GM12874 (cell line): ENCODE results near the gene SOX18.

Source experiments
- CTCF ChIP-seq: IDR thresholded peaks from 2 replicates; pipeline ENCODE4 v1.5.1; 2011; ENCODE audit warnings: low read depth, mild to moderate bottlenecking, control low read depth, low read length, moderate library complexity; ENCODE audit not compliant: insufficient read depth

The SOX18 gene

DNA sequence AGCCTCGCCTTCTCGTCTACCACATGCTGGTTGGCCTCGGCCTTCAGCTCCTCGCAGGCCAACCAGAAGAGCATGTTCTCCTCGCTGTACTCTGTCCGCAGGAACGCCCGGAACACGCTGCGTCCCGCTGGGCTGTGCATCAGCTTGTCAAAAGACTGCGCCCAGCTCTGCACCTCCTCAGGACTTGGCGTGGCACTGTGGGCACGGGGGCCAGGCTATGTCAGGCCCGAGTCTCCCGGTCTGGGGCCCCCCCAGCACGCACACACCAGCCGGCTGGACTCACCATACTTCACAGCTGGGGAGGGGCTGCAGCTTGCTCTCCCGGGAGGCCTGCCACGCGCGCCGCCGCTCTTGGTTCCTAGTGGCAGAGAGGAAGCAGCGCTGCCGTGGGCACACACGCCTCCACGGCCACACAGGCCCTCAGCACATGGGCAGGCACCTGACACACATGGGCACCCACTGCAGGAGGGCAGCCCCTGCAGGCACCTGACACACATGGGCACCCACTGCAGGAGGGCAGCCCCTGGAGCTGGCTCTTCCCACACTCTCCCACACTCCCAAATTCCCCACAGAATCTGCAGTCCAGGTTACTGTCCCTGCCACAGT is 24.8 kb upstream of the SOX18 start:
- no peak for TF ChIP-seq CTCF

DNA sequence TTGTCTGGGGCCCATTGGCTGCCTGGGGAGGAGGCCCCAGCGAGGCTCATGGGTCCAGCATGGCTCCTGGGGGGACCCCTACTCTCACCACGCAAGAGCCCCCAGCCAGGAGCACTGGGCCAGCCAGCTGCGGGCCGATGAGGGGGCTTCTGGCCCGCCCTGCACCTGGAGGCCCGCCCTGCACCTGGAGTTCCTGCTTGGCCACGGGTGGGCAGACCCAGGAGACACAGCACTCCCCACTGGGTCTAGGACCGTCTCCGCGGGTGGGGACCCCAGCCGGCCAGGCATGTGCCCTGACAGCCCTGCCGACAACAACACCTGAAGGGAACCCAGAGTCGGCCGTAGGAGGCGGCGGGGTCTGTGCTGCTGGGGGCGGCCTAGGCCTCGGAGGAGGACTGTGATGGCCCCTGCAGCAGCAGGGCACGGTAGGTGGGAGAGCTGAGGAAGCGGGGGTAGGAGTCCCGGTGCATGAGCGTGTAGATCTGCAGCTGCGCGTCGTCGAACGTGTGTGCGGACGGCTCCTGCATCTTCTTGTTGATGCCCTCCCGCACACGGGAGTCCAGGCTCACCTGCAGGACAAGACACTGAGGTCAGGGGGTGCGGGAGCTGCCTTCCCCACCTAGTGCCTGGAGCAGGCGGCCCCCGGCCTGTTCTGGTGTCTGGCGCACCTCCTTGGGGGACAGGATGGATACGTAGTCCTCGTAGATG is 24.2 kb upstream of the SOX18 start:
- TF ChIP-seq CTCF: no peak

- TF ChIP-seq CTCF: no peak
Observed at GRCh38 chr20:64072498-64073063, 23.1 kb upstream of the SOX18 start.

GRCh38 chr20:64071341-64072332 is 22.2 kb upstream of the SOX18 start:
- TF ChIP-seq CTCF: no peak

DNA sequence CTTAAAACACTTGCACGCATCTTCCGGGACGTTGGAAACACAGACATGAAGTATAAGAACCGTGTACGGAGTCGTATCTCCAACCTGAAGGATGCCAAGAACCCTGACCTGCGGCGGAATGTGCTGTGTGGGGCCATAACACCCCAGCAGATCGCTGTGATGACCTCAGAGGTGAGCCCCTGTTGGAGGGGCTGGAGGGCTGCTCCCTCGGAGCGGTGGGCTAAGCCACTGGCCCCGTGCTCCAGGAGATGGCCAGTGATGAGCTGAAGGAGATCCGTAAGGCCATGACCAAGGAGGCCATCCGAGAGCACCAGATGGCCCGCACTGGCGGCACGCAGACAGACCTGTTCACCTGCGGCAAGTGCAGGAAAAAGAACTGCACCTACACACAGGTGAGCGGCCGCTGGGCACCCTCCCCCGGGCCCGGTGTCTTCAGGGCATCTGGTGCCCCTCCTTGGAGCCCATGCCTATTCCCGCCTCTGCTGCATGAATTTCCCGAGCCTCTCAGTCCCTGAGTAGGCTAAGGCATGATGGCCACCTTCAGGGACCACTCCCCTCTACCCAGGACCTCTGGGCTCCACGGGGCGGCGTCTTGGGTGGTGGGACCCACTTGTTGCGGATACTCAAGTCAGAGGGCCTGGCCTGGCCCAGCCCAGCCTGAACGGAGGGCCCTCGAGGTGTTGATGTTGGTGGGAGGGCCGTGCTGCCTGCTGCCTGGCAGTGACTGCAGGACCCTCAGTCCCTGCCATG is 21.0 kb upstream of the SOX18 start:
- no peak for TF ChIP-seq CTCF

- TF ChIP-seq CTCF: peak; percentile 91
Observed at GRCh38 chr20:64069614-64070243, 20.3 kb upstream of the SOX18 start.
